ENCODE results near the gene DMTF1.

- TF ChIP-seq EZH2 (IDR thresholded peaks at IDR 0.05; ENCODE audit: low read length, missing control alignments): no peak
- TF ChIP-seq CTCF (conservative IDR thresholded peaks at IDR 0.05 in 1 of 2, IDR thresholded peaks at IDR 0.05 in 1 of 2; ENCODE audit: low read depth in 1 of 2, low read length in 2 of 2): no peak
Observed at GRCh38 chr7:87144173-87144657, 8.0 kb upstream of the DMTF1 start.

All from fibroblast of lung (primary cell).